SK-N-SH (cell line): Measurements from ENCODE around the gene SH3TC1.

ENCODE experiments used
- CHD2 ChIP-seq: fragments of 150-350 bp; IDR thresholded peaks from 2 replicates; pipeline ENCODE4 v1.6.1; 2018; ENCODE audit warnings: low read length; ENCODE audit not compliant: partially characterized antibody
- EP300 ChIP-seq, 2 experiments: IDR thresholded peaks; 2 replicates each; pipeline versions ENCODE4 v1.4.0 to v1.6.1; 2012; ENCODE audit warnings: borderline replicate concordance in 1 of 2, low read depth in 1 of 2, low read length in 1 of 2
- FOSL2 ChIP-seq: IDR thresholded peaks from 2 replicates; pipeline ENCODE4 v1.4.0; 2012; ENCODE audit warnings: low read depth, mild to moderate bottlenecking, moderate library complexity, borderline replicate concordance
- JUND ChIP-seq: IDR thresholded peaks from 2 replicates; pipeline ENCODE4 v1.4.0; 2012
- RXRA ChIP-seq: IDR thresholded peaks from 2 replicates; pipeline ENCODE4 v1.4.0; 2012; ENCODE audit warnings: low read depth, mild to moderate bottlenecking, borderline replicate concordance
- TAF1 ChIP-seq: IDR thresholded peaks from 2 replicates; pipeline ENCODE4 v1.6.1; 2012; ENCODE audit warnings: low read depth, mild to moderate bottlenecking, low read length, moderate library complexity, borderline replicate concordance
- TEAD4 ChIP-seq: IDR thresholded peaks from 2 replicates; pipeline ENCODE4 v1.4.0; 2012; ENCODE audit warnings: mild to moderate bottlenecking, borderline replicate concordance; ENCODE audit not compliant: insufficient read depth
- TF ChIP-seq, protein P1 (sequence below): fragments of 200-600 bp; sonication (generic); IDR thresholded peaks from 2 replicates; pipeline ENCODE4 v1.6.1; 2017; ENCODE audit warnings: antibody characterized with exemption, mild to moderate bottlenecking, moderate library complexity
- TF ChIP-seq, protein P2 (sequence below): IDR thresholded peaks from 2 replicates; pipeline ENCODE4 v1.4.0; 2012; ENCODE audit warnings: low read depth, borderline replicate concordance

- TF ChIP-seq, protein P1, sequence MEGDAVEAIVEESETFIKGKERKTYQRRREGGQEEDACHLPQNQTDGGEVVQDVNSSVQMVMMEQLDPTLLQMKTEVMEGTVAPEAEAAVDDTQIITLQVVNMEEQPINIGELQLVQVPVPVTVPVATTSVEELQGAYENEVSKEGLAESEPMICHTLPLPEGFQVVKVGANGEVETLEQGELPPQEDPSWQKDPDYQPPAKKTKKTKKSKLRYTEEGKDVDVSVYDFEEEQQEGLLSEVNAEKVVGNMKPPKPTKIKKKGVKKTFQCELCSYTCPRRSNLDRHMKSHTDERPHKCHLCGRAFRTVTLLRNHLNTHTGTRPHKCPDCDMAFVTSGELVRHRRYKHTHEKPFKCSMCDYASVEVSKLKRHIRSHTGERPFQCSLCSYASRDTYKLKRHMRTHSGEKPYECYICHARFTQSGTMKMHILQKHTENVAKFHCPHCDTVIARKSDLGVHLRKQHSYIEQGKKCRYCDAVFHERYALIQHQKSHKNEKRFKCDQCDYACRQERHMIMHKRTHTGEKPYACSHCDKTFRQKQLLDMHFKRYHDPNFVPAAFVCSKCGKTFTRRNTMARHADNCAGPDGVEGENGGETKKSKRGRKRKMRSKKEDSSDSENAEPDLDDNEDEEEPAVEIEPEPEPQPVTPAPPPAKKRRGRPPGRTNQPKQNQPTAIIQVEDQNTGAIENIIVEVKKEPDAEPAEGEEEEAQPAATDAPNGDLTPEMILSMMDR, result no peak
- TF ChIP-seq EP300 (IDR thresholded peaks at IDR 0.05; ENCODE audit: borderline replicate concordance in 1 of 2, low read depth in 1 of 2, low read length in 1 of 2), result no peak
- TF ChIP-seq FOSL2, result no peak
- TF ChIP-seq CHD2, result no peak
- no peak for TF ChIP-seq JUND
- no peak for TF ChIP-seq RXRA
- TF ChIP-seq TAF1, result no peak
- TF ChIP-seq, protein P2, sequence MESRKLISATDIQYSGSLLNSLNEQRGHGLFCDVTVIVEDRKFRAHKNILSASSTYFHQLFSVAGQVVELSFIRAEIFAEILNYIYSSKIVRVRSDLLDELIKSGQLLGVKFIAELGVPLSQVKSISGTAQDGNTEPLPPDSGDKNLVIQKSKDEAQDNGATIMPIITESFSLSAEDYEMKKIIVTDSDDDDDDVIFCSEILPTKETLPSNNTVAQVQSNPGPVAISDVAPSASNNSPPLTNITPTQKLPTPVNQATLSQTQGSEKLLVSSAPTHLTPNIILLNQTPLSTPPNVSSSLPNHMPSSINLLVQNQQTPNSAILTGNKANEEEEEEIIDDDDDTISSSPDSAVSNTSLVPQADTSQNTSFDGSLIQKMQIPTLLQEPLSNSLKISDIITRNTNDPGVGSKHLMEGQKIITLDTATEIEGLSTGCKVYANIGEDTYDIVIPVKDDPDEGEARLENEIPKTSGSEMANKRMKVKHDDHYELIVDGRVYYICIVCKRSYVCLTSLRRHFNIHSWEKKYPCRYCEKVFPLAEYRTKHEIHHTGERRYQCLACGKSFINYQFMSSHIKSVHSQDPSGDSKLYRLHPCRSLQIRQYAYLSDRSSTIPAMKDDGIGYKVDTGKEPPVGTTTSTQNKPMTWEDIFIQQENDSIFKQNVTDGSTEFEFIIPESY, result no peak
- no peak for TF ChIP-seq TEAD4
Observed at GRCh38 chr4:8255698-8256441, 56.8 kb downstream of the SH3TC1 start.
